OCI-LY7 (cell line): ENCODE data around the gene COL4A5. TPM values are rescaled to one million over a fixed set of nuclear protein-coding genes. Genes with fewer than 3 reads are reported as not detected.

Source experiments
- BruUV-seq: library from RNA; stranded (reverse); fragments of 400-500 nt; replicated peaks from 2 replicates; lab custom pipeline; 2021; lab: Mats Ljungman, UMichigan
- CTCF ChIA-PET: fragments of 300-600 bp; sonication (Branson Sonifier 250); formaldehyde crosslinking; loops from one replicate; lab custom pipeline; 2022; ENCODE audit warnings: antibody characterized with exemption; ENCODE audit not compliant: unreplicated experiment; lab: Charles Lee
- POLR2A ChIA-PET: fragments of 300-600 bp; sonication (Branson Sonifier 250); formaldehyde crosslinking; loops from one replicate; lab custom pipeline; 2022; ENCODE audit warnings: antibody characterized with exemption; lab: Charles Lee
- DNase-seq: peaks from one replicate; pipeline ENCODE4 v3.0.0-alpha.2; 2015; ENCODE audit warnings: low spot score
- H2AFZ ChIP-seq: fragments of 200-600 bp; sonication (generic), shearing (Covaris generic); 2 replicates; pipeline ENCODE4 v1.6.1; 2014; ENCODE audit warnings: mild to moderate bottlenecking, antibody characterized with exemption, low read length, moderate library complexity
- H3K27ac ChIP-seq: fragments of 200-600 bp; sonication (generic); 2 replicates; pipeline ENCODE4 v1.5.1; 2014; ENCODE audit warnings: mixed run types, low read depth, mild to moderate bottlenecking, moderate library complexity, low read length, inconsistent platforms; ENCODE audit not compliant: poor library complexity, severe bottlenecking
- H3K36me3 ChIP-seq: fragments of 200-600 bp; sonication (generic); 2 replicates; pipeline ENCODE4 v1.6.1; 2014; ENCODE audit warnings: mild to moderate bottlenecking, antibody characterized with exemption, low read length, moderate library complexity, mixed read lengths; ENCODE audit not compliant: insufficient read depth
- H3K4me1 ChIP-seq: fragments of 200-600 bp; sonication (generic); 2 replicates; pipeline ENCODE4 v1.5.1; 2014; ENCODE audit warnings: mild to moderate bottlenecking, low read length; ENCODE audit not compliant: insufficient read depth, poor library complexity, severe bottlenecking
- H3K4me2 ChIP-seq: fragments of 200-600 bp; sonication (generic); 2 replicates; pipeline ENCODE4 v1.6.1; 2014; ENCODE audit warnings: mild to moderate bottlenecking, low read length
- H3K4me3 ChIP-seq: fragments of 200-600 bp; sonication (generic); 2 replicates; pipeline ENCODE4 v1.5.1; 2014; ENCODE audit warnings: mild to moderate bottlenecking, low read depth, low read length; ENCODE audit not compliant: poor library complexity, severe bottlenecking
- H3K79me2 ChIP-seq: fragments of 200-600 bp; sonication (generic); 2 replicates; pipeline ENCODE4 v1.6.1; 2016; ENCODE audit warnings: low read depth, mild to moderate bottlenecking, low read length, moderate library complexity, mixed read lengths; ENCODE audit not compliant: insufficient read depth
- H3K9me2 ChIP-seq: fragments of 200-600 bp; sonication (generic); 2 replicates; pipeline ENCODE4 v1.6.1; 2016; ENCODE audit warnings: mild to moderate bottlenecking, low read length, mixed read lengths; ENCODE audit not compliant: insufficient read depth
- H3K9me3 ChIP-seq: fragments of 200-600 bp; sonication (generic); 2 replicates; pipeline ENCODE4 v1.6.1; 2014; ENCODE audit warnings: mild to moderate bottlenecking, mixed run types, low read length, mixed read lengths
- H4K20me1 ChIP-seq: fragments of 200-600 bp; sonication (generic); 2 replicates; pipeline ENCODE4 v1.6.1; 2014; ENCODE audit warnings: mild to moderate bottlenecking, antibody characterized with exemption, low read length, moderate library complexity, mixed read lengths; ENCODE audit not compliant: insufficient read depth
- EZH2phosphoT487 ChIP-seq: fragments of 200-600 bp; sonication (generic); IDR thresholded peaks from 2 replicates; pipeline ENCODE4 v1.6.1; 2018; ENCODE audit warnings: low read depth, borderline replicate concordance, mild to moderate bottlenecking, mixed run types, antibody characterized with exemption, low read length, moderate library complexity, mixed read lengths
- intact Hi-C: fragments of 100-400 bp; cut with micrococcal nuclease; formaldehyde crosslinking; loops from one replicate; pipeline ENCODE4 v1.10.0; 2022; ENCODE audit not compliant: unreplicated experiment
- total RNA-seq, 2 experiments: library from RNA; depleted of rRNA in 1 of 2; stranded (reverse); fragments of >200 nt in 1 of 2; shearing (Covaris generic) in 1 of 2; gene quantifications; 2 replicates each; pipeline ENCODE4 v1.2.3, GENCODE V29; 2014 to 2022
- TF ChIP-seq, protein P1 (sequence below): fragments of 200-600 bp; sonication (generic); conservative IDR thresholded peaks from 2 replicates; pipeline ENCODE4 v1.5.1; 2014; ENCODE audit warnings: mild to moderate bottlenecking, antibody characterized with exemption, low read length, moderate library complexity, mixed read lengths

Gene COL4A5
- total RNA-seq, 2 experiments from 2014 or later: not detected

DNA sequence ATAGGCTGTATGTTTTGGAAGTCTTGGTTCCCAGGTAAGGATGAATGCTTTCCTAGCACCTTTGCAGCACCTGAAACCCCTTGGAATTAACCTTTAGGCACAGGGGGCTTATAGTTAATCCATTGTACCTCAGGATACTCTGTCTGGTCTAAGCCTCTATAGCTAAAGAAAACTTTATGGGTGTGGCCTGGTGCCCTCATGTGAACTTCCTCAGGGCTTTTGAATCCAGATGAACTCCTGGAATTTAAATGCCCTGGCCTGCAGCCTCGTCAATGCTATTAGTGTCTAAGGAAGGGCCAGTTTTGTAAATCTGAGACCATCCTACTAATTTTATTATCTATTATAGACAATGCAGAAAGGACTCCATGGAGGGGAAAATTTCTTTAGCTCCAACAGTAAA lies 262.9 kb downstream of the COL4A5 start:
- H3K27ac ChIP-seq: no peak overlapping the region
- no peak for DNase-seq
- ChIA-PET POLR2A (no interaction called here), CTCF (no interaction called here)
- no peak for TF ChIP-seq EZH2phosphoT487
- TF ChIP-seq, protein P1, sequence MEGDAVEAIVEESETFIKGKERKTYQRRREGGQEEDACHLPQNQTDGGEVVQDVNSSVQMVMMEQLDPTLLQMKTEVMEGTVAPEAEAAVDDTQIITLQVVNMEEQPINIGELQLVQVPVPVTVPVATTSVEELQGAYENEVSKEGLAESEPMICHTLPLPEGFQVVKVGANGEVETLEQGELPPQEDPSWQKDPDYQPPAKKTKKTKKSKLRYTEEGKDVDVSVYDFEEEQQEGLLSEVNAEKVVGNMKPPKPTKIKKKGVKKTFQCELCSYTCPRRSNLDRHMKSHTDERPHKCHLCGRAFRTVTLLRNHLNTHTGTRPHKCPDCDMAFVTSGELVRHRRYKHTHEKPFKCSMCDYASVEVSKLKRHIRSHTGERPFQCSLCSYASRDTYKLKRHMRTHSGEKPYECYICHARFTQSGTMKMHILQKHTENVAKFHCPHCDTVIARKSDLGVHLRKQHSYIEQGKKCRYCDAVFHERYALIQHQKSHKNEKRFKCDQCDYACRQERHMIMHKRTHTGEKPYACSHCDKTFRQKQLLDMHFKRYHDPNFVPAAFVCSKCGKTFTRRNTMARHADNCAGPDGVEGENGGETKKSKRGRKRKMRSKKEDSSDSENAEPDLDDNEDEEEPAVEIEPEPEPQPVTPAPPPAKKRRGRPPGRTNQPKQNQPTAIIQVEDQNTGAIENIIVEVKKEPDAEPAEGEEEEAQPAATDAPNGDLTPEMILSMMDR: no peak
- H4K20me1 ChIP-seq: no peaks in the 10 kb centered on the region
- no peaks in the 10 kb centered on the region for H3K9me3 ChIP-seq
- H3K9me2 ChIP-seq: no peaks in the 10 kb centered on the region
- H3K4me1 ChIP-seq: no peaks in the 10 kb centered on the region
- H3K79me2 ChIP-seq: no peaks in the 10 kb centered on the region
- intact Hi-C loops: no loop called here
- no peaks in the 10 kb centered on the region for H3K36me3 ChIP-seq
- no peak overlapping the region for H3K4me3 ChIP-seq
- H3K4me2 ChIP-seq: no peak overlapping the region
- no peak overlapping the region for H2AFZ ChIP-seq
- BruUV-seq: no TSS peak

DNA sequence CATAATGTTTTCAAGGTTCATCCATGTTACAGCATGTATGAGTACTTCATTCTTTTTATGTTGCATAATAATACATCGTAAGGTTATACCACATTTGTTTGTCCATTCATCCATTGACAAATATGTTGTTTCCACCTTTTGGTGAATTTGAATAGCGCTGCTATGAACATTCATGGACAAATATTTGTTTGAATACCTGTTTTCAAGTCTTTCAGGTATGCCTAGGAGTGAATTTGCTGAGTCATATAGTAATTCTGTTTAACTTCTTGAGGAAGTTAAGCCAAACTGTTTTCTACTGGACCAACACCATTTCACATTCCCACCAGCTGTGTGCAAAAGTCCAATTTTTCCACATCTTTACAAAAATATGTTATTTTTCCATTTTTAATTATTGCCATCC lies 265.2 kb downstream of the COL4A5 start:
- ChIA-PET CTCF (no interaction called here), POLR2A (no interaction called here)
- Histone ChIP-seq H3K9me2 (no peaks in the 10 kb centered on the region), H3K4me1 (no peaks in the 10 kb centered on the region), H3K36me3 (no peaks in the 10 kb centered on the region), H4K20me1 (no peaks in the 10 kb centered on the region), H3K9me3 (no peaks in the 10 kb centered on the region), H3K4me3 (no peak overlapping the region), H3K4me2 (no peak overlapping the region), H3K79me2 (no peaks in the 10 kb centered on the region), H2AFZ (no peak overlapping the region), H3K27ac (no peak overlapping the region)
- no TSS peak for BruUV-seq
- no peak for DNase-seq
- intact Hi-C loops: no loop called here
- no peak for TF ChIP-seq EZH2phosphoT487
- TF ChIP-seq, protein P1: no peak

DNA sequence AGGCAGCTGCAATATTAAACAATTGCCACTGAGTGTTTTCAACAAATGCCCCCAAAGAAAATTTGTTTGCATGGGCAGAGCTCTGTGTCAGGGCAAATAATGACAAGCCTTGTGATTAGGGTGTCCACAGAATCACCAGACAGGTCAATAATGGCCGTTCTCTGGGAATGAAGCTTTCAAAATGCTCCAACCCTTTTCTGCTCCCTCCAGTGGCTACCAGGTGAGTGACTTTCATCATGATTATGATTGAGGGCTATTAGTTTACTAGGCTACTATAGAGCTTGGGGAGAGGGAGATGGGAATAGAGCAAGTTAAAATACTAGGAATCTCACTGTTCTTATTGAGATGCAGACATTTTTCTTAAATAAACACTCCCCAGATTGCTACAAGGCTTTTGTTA lies 273.2 kb downstream of the COL4A5 start:
- Histone ChIP-seq H3K9me3 (no peaks in the 10 kb centered on the region), H3K79me2 (no peaks in the 10 kb centered on the region), H3K4me1 (no peaks in the 10 kb centered on the region), H3K9me2 (no peaks in the 10 kb centered on the region), H3K4me3 (no peak overlapping the region), H3K4me2 (no peak overlapping the region), H2AFZ (no peak overlapping the region), H3K27ac (no peak overlapping the region), H4K20me1 (no peaks in the 10 kb centered on the region), H3K36me3 (no peaks in the 10 kb centered on the region)
- no peak for DNase-seq
- intact Hi-C loops: no loop called here
- CTCF ChIA-PET: no interaction called here
- no peak for TF ChIP-seq EZH2phosphoT487
- TF ChIP-seq, protein P1: no peak
- POLR2A ChIA-PET: no interaction called here
- BruUV-seq: no TSS peak
